Ishikawa (cell line): ENCODE measurements around the gene CNEP1R1.

Experiments
- CEBPB ChIP-seq: IDR thresholded peaks from 2 replicates; pipeline ENCODE4 v1.6.1; 2012
- CREB1 ChIP-seq: IDR thresholded peaks from 2 replicates; pipeline ENCODE4 v1.6.1; 2012; ENCODE audit warnings: low read depth
- EGR1 ChIP-seq: IDR thresholded peaks from 2 replicates; pipeline ENCODE4 v1.6.1; 2012
- EP300 ChIP-seq: IDR thresholded peaks from 2 replicates; pipeline ENCODE4 v1.6.1; 2012; ENCODE audit warnings: borderline replicate concordance
- FOXM1 ChIP-seq: IDR thresholded peaks from 2 replicates; pipeline ENCODE4 v1.6.1; 2012; ENCODE audit warnings: low read depth, borderline replicate concordance
- MAX ChIP-seq: IDR thresholded peaks from 2 replicates; pipeline ENCODE4 v1.6.1; 2012
- NFIC ChIP-seq: IDR thresholded peaks from 2 replicates; pipeline ENCODE4 v1.6.1; 2012
- RAD21 ChIP-seq: IDR thresholded peaks from 2 replicates; pipeline ENCODE4 v1.6.1; 2012; ENCODE audit warnings: low read depth
- REST ChIP-seq: IDR thresholded peaks from 2 replicates; pipeline ENCODE4 v1.6.1; 2012; ENCODE audit warnings: low read depth, mild to moderate bottlenecking
- TAF1 ChIP-seq: IDR thresholded peaks from 2 replicates; pipeline ENCODE4 v1.6.1; 2012; ENCODE audit warnings: low read depth, mild to moderate bottlenecking
- TCF12 ChIP-seq: IDR thresholded peaks from 2 replicates; pipeline ENCODE4 v1.6.1; 2012; ENCODE audit warnings: low read depth
- TEAD4 ChIP-seq: IDR thresholded peaks from 2 replicates; pipeline ENCODE4 v1.6.1; 2012
- USF1 ChIP-seq: IDR thresholded peaks from 2 replicates; pipeline ENCODE4 v1.6.1; 2012
- YY1 ChIP-seq: IDR thresholded peaks from 2 replicates; pipeline ENCODE4 v1.6.1; 2012; ENCODE audit warnings: low read depth
- ZBTB7A ChIP-seq: IDR thresholded peaks from 2 replicates; pipeline ENCODE4 v1.6.1; 2012; ENCODE audit warnings: low read depth

Gene CNEP1R1

GRCh38 chr16:49980166-49980565, 44.9 kb upstream of the CNEP1R1 start:
- TF ChIP-seq RAD21 (no peak), NFIC (no peak), CEBPB (no peak), EGR1 (no peak), YY1 (no peak), TEAD4 (no peak), FOXM1 (no peak), REST (no peak), MAX (no peak), TAF1 (no peak), EP300 (no peak), ZBTB7A (no peak), TCF12 (no peak), CREB1 (no peak), USF1 (no peak)

- no peak for TF ChIP-seq CEBPB
- TF ChIP-seq ZBTB7A = no peak
- no peak for TF ChIP-seq NFIC
- no peak for TF ChIP-seq RAD21
- no peak for TF ChIP-seq TEAD4
- no peak for TF ChIP-seq EP300
- TF ChIP-seq FOXM1 = no peak
- TF ChIP-seq CREB1 = no peak
- no peak for TF ChIP-seq YY1
- TF ChIP-seq TAF1 = no peak
- TF ChIP-seq TCF12 = no peak
- no peak for TF ChIP-seq USF1
- TF ChIP-seq MAX = no peak
- no peak for TF ChIP-seq REST
- no peak for TF ChIP-seq EGR1
Observed at GRCh38 chr16:49986351-49987124, 38.5 kb upstream of the CNEP1R1 start.

GRCh38 chr16:49987381-49987780, 37.6 kb upstream of the CNEP1R1 start:
- TF ChIP-seq ZBTB7A = no peak
- TF ChIP-seq MAX = no peak
- TF ChIP-seq RAD21 = no peak
- no peak for TF ChIP-seq REST
- no peak for TF ChIP-seq CEBPB
- no peak for TF ChIP-seq TCF12
- no peak for TF ChIP-seq NFIC
- TF ChIP-seq FOXM1 = no peak
- no peak for TF ChIP-seq YY1
- TF ChIP-seq EP300 = no peak

- TF ChIP-seq FOXM1 (no peak), TEAD4 (no peak), ZBTB7A (no peak), TCF12 (no peak), RAD21 (no peak), MAX (no peak), EP300 (no peak), YY1 (no peak), TAF1 (no peak), USF1 (no peak), NFIC (no peak), EGR1 (no peak)
Observed at GRCh38 chr16:49992825-49993224, 32.2 kb upstream of the CNEP1R1 start.
